Transverse colon (tissue), 4 donors: ENCODE data around the gene KIF3A.

Source experiments
- EP300 ChIP-seq: sonication (generic); formaldehyde crosslinking; IDR thresholded peaks from one replicate; pipeline ENCODE4 v1.6.1; 2017; ENCODE audit warnings: antibody characterized with exemption, low read depth
- POLR2AphosphoS5 ChIP-seq, 3 donors: sonication (generic); formaldehyde crosslinking; IDR thresholded peaks; one replicate each; pipeline ENCODE4 v1.6.1; 2016; ENCODE audit warnings: antibody characterized with exemption in 3 of 3
- TF ChIP-seq, protein P1 (sequence below), 5 experiments: fragments of 200-600 bp in 3 of 5; fragments of 450-650 bp in 2 of 5; sonication (generic) in 3 of 5; IDR thresholded peaks; 1 replicate in 2 of 5; 2 replicates in 3 of 5; pipeline ENCODE4 v1.5.1; 2016 to 2017; ENCODE audit warnings: antibody characterized with exemption in 5 of 5, inconsistent platforms in 3 of 5, mild to moderate bottlenecking in 2 of 5, moderate library complexity in 1 of 5

DNA sequence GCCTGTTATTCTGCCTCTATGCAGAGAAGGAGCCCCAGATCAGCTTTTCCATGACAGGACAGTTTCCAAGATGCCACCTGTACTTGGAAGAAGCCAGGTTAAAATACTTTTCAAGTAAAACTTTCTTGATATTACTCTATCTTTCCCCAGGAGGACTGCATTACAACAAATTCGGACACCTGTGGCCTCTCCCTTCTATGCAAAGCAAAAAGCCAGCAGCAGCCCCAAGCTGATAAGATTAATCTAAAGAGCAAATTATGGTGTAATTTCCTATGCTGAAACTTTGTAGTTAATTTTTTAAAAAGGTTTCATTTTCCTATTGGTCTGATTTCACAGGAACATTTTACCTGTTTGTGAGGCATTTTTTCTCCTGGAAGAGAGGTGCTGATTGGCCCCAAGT lies 63.9 kb downstream of the KIF3A start:
- TF ChIP-seq, protein P1, sequence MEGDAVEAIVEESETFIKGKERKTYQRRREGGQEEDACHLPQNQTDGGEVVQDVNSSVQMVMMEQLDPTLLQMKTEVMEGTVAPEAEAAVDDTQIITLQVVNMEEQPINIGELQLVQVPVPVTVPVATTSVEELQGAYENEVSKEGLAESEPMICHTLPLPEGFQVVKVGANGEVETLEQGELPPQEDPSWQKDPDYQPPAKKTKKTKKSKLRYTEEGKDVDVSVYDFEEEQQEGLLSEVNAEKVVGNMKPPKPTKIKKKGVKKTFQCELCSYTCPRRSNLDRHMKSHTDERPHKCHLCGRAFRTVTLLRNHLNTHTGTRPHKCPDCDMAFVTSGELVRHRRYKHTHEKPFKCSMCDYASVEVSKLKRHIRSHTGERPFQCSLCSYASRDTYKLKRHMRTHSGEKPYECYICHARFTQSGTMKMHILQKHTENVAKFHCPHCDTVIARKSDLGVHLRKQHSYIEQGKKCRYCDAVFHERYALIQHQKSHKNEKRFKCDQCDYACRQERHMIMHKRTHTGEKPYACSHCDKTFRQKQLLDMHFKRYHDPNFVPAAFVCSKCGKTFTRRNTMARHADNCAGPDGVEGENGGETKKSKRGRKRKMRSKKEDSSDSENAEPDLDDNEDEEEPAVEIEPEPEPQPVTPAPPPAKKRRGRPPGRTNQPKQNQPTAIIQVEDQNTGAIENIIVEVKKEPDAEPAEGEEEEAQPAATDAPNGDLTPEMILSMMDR (IDR thresholded peaks at IDR 0.05): no peak
- no peak for TF ChIP-seq POLR2AphosphoS5 (IDR thresholded peaks at IDR 0.05)
- TF ChIP-seq EP300: no peak
